HG03039 (cell line): ENCODE data around the gene ULBP1.
"Not testable (repeated sequence)": the region's sequence is repeated elsewhere in the genome, so short reads cannot be mapped to it uniquely, and the experiment has no call there.

Experiments used
- ATAC-seq: cut with Tn5 transposase; IDR thresholded peaks from one replicate; pipeline ENCODE4 v1.9.1; 2021; ENCODE audit warnings: mild to moderate bottlenecking, moderate library complexity; ENCODE audit not compliant: unreplicated experiment

Gene ULBP1, protein sequence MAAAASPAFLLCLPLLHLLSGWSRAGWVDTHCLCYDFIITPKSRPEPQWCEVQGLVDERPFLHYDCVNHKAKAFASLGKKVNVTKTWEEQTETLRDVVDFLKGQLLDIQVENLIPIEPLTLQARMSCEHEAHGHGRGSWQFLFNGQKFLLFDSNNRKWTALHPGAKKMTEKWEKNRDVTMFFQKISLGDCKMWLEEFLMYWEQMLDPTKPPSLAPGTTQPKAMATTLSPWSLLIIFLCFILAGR

DNA sequence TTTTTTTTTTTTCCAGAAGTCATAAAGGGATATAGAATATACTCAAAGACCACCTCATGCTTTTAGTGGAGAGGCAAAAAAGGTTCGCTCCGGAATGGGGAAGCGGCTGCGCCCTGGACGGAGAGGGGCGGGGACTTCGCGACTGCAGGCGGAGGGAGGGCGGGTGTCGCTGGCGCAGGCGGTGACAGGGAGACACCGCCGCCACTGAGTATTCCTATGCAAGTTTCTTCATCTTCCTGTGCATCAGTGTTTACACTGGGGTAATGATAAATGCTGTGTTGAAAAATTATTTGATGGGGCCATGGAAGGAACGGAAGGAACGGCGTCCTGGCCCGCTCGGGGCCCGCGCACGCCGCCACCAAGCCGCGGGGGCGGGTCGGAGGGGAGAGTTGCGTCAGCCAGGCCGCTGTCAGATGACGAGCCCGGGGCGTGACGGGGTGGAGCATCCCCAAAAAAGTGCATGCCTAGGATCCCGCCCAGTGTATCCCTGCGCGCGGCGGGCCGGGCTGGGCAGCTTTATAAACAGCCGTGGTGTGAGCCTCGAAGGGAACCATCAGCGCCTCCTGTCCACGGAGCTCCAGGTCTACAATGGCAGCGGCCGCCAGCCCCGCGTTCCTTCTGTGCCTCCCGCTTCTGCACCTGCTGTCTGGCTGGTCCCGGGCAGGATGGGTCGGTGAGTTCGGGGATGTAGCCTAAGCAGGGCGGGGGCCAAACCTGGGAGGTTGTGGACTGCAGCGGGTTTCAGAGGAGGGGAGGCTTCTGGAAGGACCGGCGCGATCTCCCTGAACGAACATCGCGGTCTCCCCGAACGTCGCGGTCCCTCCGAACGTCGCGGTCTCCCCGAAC lies at the start of gene ULBP1:
TSS of gene ULBP1 (plus strand) at position 482 of the 846 bp plus-strand sequence. CDS start at position 589, 107 bp downstream.
- no peak for ATAC-seq

- no peak for ATAC-seq
These were observed 47.5 kb upstream of the ULBP1 start for GRCh38 chr6:149915970-149916865.

DNA sequence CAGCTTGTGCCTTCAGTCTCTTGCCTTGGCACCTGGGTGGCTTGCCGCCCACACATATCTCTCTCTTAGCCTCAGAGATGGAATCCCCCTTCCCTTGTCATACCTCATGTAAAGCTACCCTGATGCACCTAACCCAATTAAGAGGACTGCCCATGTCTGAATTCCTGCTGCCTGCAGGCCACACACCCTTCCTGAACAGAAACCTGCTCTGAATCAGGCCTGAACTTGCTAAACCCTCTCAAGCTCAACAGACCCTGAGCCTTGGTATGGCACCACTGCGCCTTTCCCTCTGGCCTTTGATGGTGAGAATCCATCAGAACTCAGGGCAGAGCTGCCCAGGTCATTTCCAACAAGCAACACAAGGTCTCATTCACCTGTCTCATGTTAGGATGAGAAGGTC lies 46.1 kb upstream of the ULBP1 start:
- no peak for ATAC-seq

GRCh38 chr6:149918151-149918905 lies 45.4 kb upstream of the ULBP1 start:
- no peak for ATAC-seq

- ATAC-seq = not testable (repeated sequence)
These were observed 44.5 kb upstream of the ULBP1 start for GRCh38 chr6:149919126-149919833.

GRCh38 chr6:149919834-149920225 lies 43.9 kb upstream of the ULBP1 start:
- ATAC-seq = no peak

- no peak for ATAC-seq
These were observed 42.4 kb upstream of the ULBP1 start for GRCh38 chr6:149921361-149921760.

DNA sequence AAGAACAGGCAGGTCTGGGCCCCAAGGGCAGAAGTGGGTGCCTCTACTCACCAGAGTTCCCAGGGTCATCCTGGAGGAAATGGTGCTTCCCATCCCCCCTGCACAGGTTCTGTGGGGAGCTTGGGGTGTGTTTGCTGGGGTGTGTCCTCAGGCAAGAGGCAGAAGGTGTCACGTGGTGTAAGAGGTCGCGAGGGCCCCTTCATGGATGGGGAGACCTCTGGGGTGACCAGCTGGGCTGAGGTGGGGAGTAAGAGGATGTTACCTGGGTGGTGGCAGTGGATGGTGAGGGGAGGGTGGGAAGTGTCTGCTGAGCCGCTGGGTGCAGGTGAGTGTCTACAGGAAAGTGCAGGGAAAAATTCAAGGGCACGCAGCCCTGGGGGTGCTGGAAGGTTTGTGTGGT lies 41.7 kb upstream of the ULBP1 start:
- not testable (repeated sequence) for ATAC-seq

GRCh38 chr6:149922642-149923326 lies 41.0 kb upstream of the ULBP1 start, which contains the start of gene RAET1G:
RAET1G (minus strand) TSS chr6:149923121; CDS start chr6:149923010, 111 bp downstream.
- ATAC-seq = no peak

GRCh38 chr6:149923327-149923986 lies 40.3 kb upstream of the ULBP1 start:
- no peak for ATAC-seq

- no peak for ATAC-seq
These were observed 39.4 kb upstream of the ULBP1 start for GRCh38 chr6:149924206-149924932.

DNA sequence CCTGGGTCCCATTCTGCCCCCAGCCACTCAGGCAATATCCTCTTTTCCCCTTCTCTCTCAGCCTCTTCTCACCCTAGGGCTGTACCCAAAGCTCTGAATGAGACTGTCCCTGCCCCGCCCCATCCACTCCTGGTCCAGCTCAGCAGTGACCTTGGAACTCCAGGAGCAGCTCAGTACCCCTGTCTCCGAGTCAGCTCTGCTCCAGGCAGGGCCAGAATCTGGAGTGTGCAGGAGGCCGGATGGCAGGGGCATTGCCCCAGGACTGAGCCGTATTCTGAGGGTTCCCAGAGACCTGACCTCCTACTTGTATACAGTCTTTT lies 38.9 kb upstream of the ULBP1 start:
- ATAC-seq = no peak

GRCh38 chr6:149925253-149925973 lies 38.3 kb upstream of the ULBP1 start:
- ATAC-seq = no peak

DNA sequence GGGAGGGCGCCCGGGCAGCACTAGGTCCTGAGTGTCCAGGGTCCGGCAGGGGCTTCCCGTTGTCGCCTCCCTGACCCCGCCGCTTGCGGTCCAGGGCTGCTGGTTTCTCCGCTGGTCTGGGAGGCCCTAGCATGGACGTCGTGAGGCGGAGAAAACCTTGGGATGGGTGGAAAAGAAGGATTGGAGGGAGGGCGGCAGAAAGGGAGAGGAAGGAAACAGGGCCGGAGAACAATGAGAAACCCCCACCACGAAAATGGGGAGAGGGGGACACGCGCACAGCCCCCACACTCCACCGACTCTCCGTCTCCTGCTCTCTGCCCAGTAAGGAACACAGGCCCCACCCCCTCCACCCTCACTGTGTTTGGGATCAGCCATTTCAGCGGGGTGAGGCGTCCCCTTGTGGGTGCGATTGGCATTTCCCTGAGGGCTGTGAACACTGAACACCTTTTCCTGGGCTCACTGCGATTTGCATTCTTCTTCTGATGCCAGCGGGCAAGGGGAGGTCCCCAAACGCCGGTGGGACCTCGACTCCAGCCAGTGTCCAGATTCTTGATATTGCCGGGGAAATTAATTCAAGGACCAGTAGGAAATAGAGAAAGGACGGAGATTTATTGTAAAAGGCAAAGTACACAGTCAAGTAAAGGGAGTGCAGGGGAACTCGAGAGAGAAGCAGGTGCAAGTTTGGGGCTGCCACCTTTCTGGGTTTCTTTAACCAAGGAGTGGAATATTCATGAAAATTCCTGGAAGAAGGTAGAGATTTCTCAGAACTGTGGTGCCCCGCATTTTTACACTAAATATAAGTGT lies 37.6 kb upstream of the ULBP1 start:
- ATAC-seq = no peak

DNA sequence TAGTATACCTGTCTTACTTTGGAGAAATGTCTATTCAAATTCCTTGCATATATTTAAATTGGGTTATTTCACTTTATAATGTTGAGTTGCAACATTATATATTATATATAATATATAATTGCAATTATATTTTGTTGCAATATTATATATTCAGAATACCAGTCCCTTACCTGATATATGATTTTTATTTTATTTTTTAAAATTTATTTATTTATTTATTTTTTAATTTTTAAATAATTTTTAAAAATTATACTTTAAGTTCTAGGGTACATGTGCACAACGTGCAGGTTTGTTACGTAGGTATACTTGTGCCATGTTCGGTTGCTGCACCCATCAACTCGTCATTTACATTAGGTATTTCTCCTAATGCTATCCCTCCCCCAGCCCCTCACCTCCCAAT lies 36.7 kb upstream of the ULBP1 start:
- not testable (repeated sequence) for ATAC-seq

DNA sequence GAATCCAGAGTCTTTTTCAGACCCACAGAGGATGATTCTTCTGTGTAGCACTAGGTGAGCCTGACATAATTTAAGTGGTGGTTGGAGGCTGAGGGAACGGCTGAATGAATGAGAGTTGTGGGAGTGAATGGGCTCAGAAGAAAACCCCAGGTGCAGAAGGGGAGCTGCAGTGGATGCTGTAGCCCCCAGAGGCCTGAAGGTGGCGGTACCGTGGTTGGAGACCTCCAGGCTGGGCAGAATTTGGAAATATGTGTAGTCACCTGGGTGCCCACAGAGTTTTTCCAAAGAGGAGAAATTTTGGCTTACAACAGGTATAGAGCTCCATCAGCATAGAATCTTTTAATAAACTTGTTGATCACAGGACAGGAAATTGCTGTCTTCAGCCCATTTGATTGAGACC lies 34.3 kb upstream of the ULBP1 start:
- ATAC-seq = no peak

- ATAC-seq = no peak
These were observed 32.2 kb upstream of the ULBP1 start for GRCh38 chr6:149931501-149931900.
